Gastroesophageal sphincter (tissue), 3 donors: ENCODE data around the gene STARD10.

Source experiments
- EP300 ChIP-seq: sonication (generic); formaldehyde crosslinking; IDR thresholded peaks from one replicate; pipeline ENCODE4 v1.6.1; 2017; ENCODE audit warnings: antibody characterized with exemption, mild to moderate bottlenecking
- POLR2A ChIP-seq, 2 donors: fragments of 450-650 bp; IDR thresholded peaks; one replicate each; pipeline ENCODE4 v1.6.1; 2017; ENCODE audit warnings: antibody characterized with exemption in 2 of 2, mild to moderate bottlenecking in 2 of 2, moderate library complexity in 1 of 2
- POLR2AphosphoS5 ChIP-seq: sonication (generic); formaldehyde crosslinking; IDR thresholded peaks from one replicate; pipeline ENCODE4 v1.6.1; 2017; ENCODE audit warnings: antibody characterized with exemption
- TF ChIP-seq, protein P1 (sequence below), 4 experiments: fragments of 200-600 bp in 2 of 4; fragments of 450-650 bp in 2 of 4; sonication (generic) in 1 of 4; IDR thresholded peaks; one replicate each; pipeline ENCODE4 v1.5.1; 2017 to 2019; ENCODE audit warnings: antibody characterized with exemption in 4 of 4, mild to moderate bottlenecking in 2 of 4, moderate library complexity in 2 of 4

DNA sequence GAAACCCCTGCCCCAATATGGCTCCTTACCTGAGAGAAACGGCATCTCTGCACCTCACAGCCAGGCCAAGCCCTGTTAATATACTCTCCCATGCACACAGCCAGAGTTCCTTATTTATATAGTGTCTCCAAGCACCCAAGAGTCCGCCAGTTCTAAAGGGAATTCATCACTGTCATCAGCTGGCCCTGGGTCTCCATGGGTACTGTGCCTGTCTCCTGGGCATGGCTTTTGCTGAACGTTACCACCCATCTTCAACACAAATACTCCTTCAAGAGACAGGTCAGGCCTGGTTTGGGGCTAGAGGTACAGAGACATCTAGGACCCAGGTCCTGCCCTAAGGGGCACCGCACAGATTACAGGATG, 18.7 kb upstream of the STARD10 start:
- TF ChIP-seq, protein P1, sequence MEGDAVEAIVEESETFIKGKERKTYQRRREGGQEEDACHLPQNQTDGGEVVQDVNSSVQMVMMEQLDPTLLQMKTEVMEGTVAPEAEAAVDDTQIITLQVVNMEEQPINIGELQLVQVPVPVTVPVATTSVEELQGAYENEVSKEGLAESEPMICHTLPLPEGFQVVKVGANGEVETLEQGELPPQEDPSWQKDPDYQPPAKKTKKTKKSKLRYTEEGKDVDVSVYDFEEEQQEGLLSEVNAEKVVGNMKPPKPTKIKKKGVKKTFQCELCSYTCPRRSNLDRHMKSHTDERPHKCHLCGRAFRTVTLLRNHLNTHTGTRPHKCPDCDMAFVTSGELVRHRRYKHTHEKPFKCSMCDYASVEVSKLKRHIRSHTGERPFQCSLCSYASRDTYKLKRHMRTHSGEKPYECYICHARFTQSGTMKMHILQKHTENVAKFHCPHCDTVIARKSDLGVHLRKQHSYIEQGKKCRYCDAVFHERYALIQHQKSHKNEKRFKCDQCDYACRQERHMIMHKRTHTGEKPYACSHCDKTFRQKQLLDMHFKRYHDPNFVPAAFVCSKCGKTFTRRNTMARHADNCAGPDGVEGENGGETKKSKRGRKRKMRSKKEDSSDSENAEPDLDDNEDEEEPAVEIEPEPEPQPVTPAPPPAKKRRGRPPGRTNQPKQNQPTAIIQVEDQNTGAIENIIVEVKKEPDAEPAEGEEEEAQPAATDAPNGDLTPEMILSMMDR (IDR thresholded peaks at IDR 0.05): no peak
- TF ChIP-seq EP300 (no peak), POLR2A (IDR thresholded peaks at IDR 0.05) (no peak), POLR2AphosphoS5 (no peak)
